ENCODE measurements around the gene TRAPPC5. TPM values are rescaled to one million over a fixed set of nuclear protein-coding genes. Genes with fewer than 3 reads are reported as not detected.

The TRAPPC5 gene
- polyA plus RNA-seq, 3 donors = 36.3 to 71.1 (median 62.5) TPM

GRCh38 chr19:7689165-7689564, 8.5 kb downstream of the TRAPPC5 start:
- DNase-seq (ENCODE audit: extremely low read depth in 1 of 11, low read depth in 9 of 11, low spot score in 4 of 11) = no peak

GRCh38 chr19:7690779-7691258, 10.2 kb downstream of the TRAPPC5 start:
- DNase-seq (ENCODE audit: extremely low read depth in 1 of 11, low read depth in 9 of 11, low spot score in 4 of 11) = no peak

GRCh38 chr19:7691497-7691896, 10.9 kb downstream of the TRAPPC5 start:
- no peak for DNase-seq (ENCODE audit: extremely low read depth in 1 of 11, low read depth in 9 of 11, low spot score in 4 of 11)

- no peak for DNase-seq (ENCODE audit: extremely low read depth in 1 of 11, low read depth in 9 of 11, low spot score in 4 of 11)
Measured at GRCh38 chr19:7692417-7693088, 11.9 kb downstream of the TRAPPC5 start.

GRCh38 chr19:7694499-7694898, 13.9 kb downstream of the TRAPPC5 start:
- DNase-seq (ENCODE audit: extremely low read depth in 1 of 11, low read depth in 9 of 11, low spot score in 4 of 11) = no peak

- DNase-seq (ENCODE audit: extremely low read depth in 1 of 11, low read depth in 9 of 11, low spot score in 4 of 11) = no peak
Measured at GRCh38 chr19:7697721-7698287, 17.2 kb downstream of the TRAPPC5 start.

- DNase-seq (ENCODE audit: extremely low read depth in 1 of 11, low read depth in 9 of 11, low spot score in 4 of 11) = no peak
Measured at GRCh38 chr19:7698583-7698982, 17.9 kb downstream of the TRAPPC5 start.

- DNase-seq (ENCODE audit: extremely low read depth in 1 of 11, low read depth in 9 of 11, low spot score in 4 of 11) = no peak
Measured at GRCh38 chr19:7699003-7699402, 18.4 kb downstream of the TRAPPC5 start.

- DNase-seq (ENCODE audit: extremely low read depth in 1 of 11, low read depth in 9 of 11, low spot score in 4 of 11) = no peak
Measured at GRCh38 chr19:7699417-7700401, 19.1 kb downstream of the TRAPPC5 start.

- no peak for DNase-seq (ENCODE audit: extremely low read depth in 1 of 11, low read depth in 9 of 11, low spot score in 4 of 11)
Measured at GRCh38 chr19:7701049-7701653, 20.5 kb downstream of the TRAPPC5 start.

GRCh38 chr19:7701654-7702457, 21.2 kb downstream of the TRAPPC5 start, which contains the start of gene FCER2:
Gene FCER2, minus strand, starts transcription at chr19:7702131. Its CDS starts 2,371 bp downstream, at chr19:7699760.
- no peak for DNase-seq (ENCODE audit: extremely low read depth in 1 of 11, low read depth in 9 of 11, low spot score in 4 of 11)

- no peak for DNase-seq (ENCODE audit: extremely low read depth in 1 of 11, low read depth in 9 of 11, low spot score in 4 of 11)
Measured at GRCh38 chr19:7703332-7703731, 22.7 kb downstream of the TRAPPC5 start.

GRCh38 chr19:7704280-7705060, 23.8 kb downstream of the TRAPPC5 start:
- no peak for DNase-seq (ENCODE audit: extremely low read depth in 1 of 11, low read depth in 9 of 11, low spot score in 4 of 11)

GRCh38 chr19:7705387-7706187, 25.0 kb downstream of the TRAPPC5 start:
- no peak for DNase-seq (ENCODE audit: extremely low read depth in 1 of 11, low read depth in 9 of 11, low spot score in 4 of 11)

GRCh38 chr19:7706188-7706954, 25.7 kb downstream of the TRAPPC5 start:
- no peak for DNase-seq (ENCODE audit: extremely low read depth in 1 of 11, low read depth in 9 of 11, low spot score in 4 of 11)

GRCh38 chr19:7706955-7707456, 26.4 kb downstream of the TRAPPC5 start:
- DNase-seq (ENCODE audit: extremely low read depth in 1 of 11, low read depth in 9 of 11, low spot score in 4 of 11) = no peak

All from renal cortex interstitium (tissue), 11 donors.